A549 (cell line): ENCODE data around the gene AAMP. TPM values are rescaled to one million over a fixed set of nuclear protein-coding genes. Genes with fewer than 3 reads are reported as not detected.

Experiments
- ATAC-seq, 2 experiments: fragments of 200-7000 bp in 1 of 2; fragments of >200 bp in 1 of 2; cut with Nextera tagmentation in 1 of 2; cut with Tn5 transposase in 1 of 2; 3 replicates each; pipeline versions ENCODE4 v1.8.0 to v1.9.1; 2018 to 2020; ENCODE audit warnings: mild to moderate bottlenecking in 1 of 2, moderate library complexity in 1 of 2
- CTCF ChIA-PET: fragments of 300-600 bp; sonication (Branson Sonifier 250); formaldehyde crosslinking; extraction: SDS; loops from one replicate; lab custom pipeline; 2021; ENCODE audit warnings: antibody characterized with exemption, inconsistent platforms; lab: Yijun Ruan, JAX
- POLR2A ChIA-PET: fragments of 350-600 bp; formaldehyde crosslinking; extraction: SDS; loops from one replicate; lab custom pipeline; 2021; ENCODE audit warnings: antibody characterized with exemption, inconsistent platforms; lab: Yijun Ruan, JAX
- DNase-seq, 2 experiments: peaks; one replicate each; pipeline versions ENCODE4 v3.0.0 to v3.0.0-alpha.2; 2011 to 2016; ENCODE audit warnings: low read depth in 1 of 2, low spot score in 1 of 2
- FAIRE-seq: peaks from 2 replicates; lab custom pipeline; 2011; peaks lifted over from hg19 to GRCh38; lab: Jason Lieb, UNC
- H3K27ac ChIP-seq, 2 experiments: fragments of >200 bp; sonication (Bioruptor Twin); formaldehyde crosslinking; 3 replicates each; pipeline ENCODE4 v1.5.1; 2016 to 2017
- H3K4me1 ChIP-seq: fragments of >200 bp; sonication (Bioruptor Twin); formaldehyde crosslinking; 3 replicates; pipeline ENCODE4 v1.6.1; 2016
- H3K4me2 ChIP-seq: fragments of >200 bp; sonication (Bioruptor Twin); formaldehyde crosslinking; 3 replicates; pipeline ENCODE4 v1.6.1; 2016
- H3K4me3 ChIP-seq: fragments of >200 bp; sonication (Bioruptor Twin); formaldehyde crosslinking; 3 replicates; pipeline ENCODE4 v1.5.1; 2016
- H3K9me3 ChIP-seq: fragments of >200 bp; sonication (Bioruptor Twin); formaldehyde crosslinking; 3 replicates; pipeline ENCODE4 v1.6.1; 2016
- CBX2 ChIP-seq: fragments of 200-600 bp; sonication (generic); IDR thresholded peaks from 2 replicates; pipeline ENCODE4 v1.6.1; 2016; ENCODE audit warnings: low read depth, mild to moderate bottlenecking, borderline replicate concordance
- CBX8 ChIP-seq: fragments of 200-600 bp; sonication (generic); IDR thresholded peaks from 2 replicates; pipeline ENCODE4 v1.6.1; 2016
- EHMT2 ChIP-seq: fragments of 200-600 bp; sonication (generic); IDR thresholded peaks from 2 replicates; pipeline ENCODE4 v1.6.1; 2016; ENCODE audit warnings: antibody characterized with exemption, low read depth, mild to moderate bottlenecking, moderate library complexity
- FOSL2 ChIP-seq, 2 experiments: fragments of 450-650 bp in 1 of 2; fragments of >200 bp in 1 of 2; sonication (Bioruptor Twin) in 1 of 2; formaldehyde crosslinking; IDR thresholded peaks; 2 replicates each; pipeline versions ENCODE4 v1.5.0 to v1.6.1; 2016 to 2020; ENCODE audit warnings: mild to moderate bottlenecking in 1 of 2, moderate library complexity in 1 of 2
- HDAC2 ChIP-seq: fragments of 200-600 bp; sonication (generic); IDR thresholded peaks from 2 replicates; pipeline ENCODE4 v1.6.1; 2016
- HEYL ChIP-seq: fragments of 250-450 bp; sonication (Bioruptor Pico); IDR thresholded peaks from 2 replicates; pipeline ENCODE4 v1.8.0; 2021; ENCODE audit warnings: mild to moderate bottlenecking, moderate library complexity
- JUN ChIP-seq, 2 experiments: fragments of >200 bp; sonication (Bioruptor Twin); formaldehyde crosslinking; IDR thresholded peaks; 2 replicates in 1 of 2; 3 replicates in 1 of 2; pipeline ENCODE4 v1.6.1; 2016 to 2017
- KDM1A ChIP-seq: fragments of 200-600 bp; sonication (generic); IDR thresholded peaks from 2 replicates; pipeline ENCODE4 v1.6.1; 2016; ENCODE audit warnings: low read depth, mild to moderate bottlenecking
- KDM5A ChIP-seq: fragments of 200-600 bp; sonication (generic); IDR thresholded peaks from 2 replicates; pipeline ENCODE4 v1.6.1; 2016; ENCODE audit warnings: antibody characterized with exemption, mild to moderate bottlenecking
- MAZ ChIP-seq: fragments of 150-350 bp; IDR thresholded peaks from 2 replicates; pipeline ENCODE4 v1.6.1; 2014; ENCODE audit warnings: antibody characterized with exemption, low read depth, low read length, borderline replicate concordance
- MYC ChIP-seq: IDR thresholded peaks from 2 replicates; pipeline ENCODE4 v1.6.1; 2012; ENCODE audit warnings: mild to moderate bottlenecking, inconsistent platforms, low read length, improper control_type of control experiment, borderline replicate concordance
- NPAS2 ChIP-seq: fragments of 250-450 bp; sonication (Bioruptor Pico); IDR thresholded peaks from 2 replicates; pipeline ENCODE4 v1.8.0; 2022; ENCODE audit warnings: mild to moderate bottlenecking, moderate library complexity, borderline replicate concordance
- PHF8 ChIP-seq: fragments of 200-600 bp; sonication (generic); IDR thresholded peaks from 2 replicates; pipeline ENCODE4 v1.6.1; 2016; ENCODE audit warnings: low read depth, mild to moderate bottlenecking, antibody characterized with exemption, moderate library complexity, borderline replicate concordance
- RAD21 ChIP-seq, 2 experiments: fragments of >200 bp in 1 of 2; sonication (Bioruptor Twin) in 1 of 2; formaldehyde crosslinking in 1 of 2; IDR thresholded peaks in 1 of 2; conservative IDR thresholded peaks in 1 of 2; 2 replicates in 1 of 2; 3 replicates in 1 of 2; pipeline ENCODE4 v1.6.1; 2012 to 2018; ENCODE audit warnings: inconsistent platforms in 1 of 2
- SMC3 ChIP-seq: fragments of >200 bp; sonication (Bioruptor Twin); formaldehyde crosslinking; IDR thresholded peaks from 3 replicates; pipeline ENCODE4 v1.6.1; 2018; ENCODE audit warnings: inconsistent platforms
- ZFP36 ChIP-seq: fragments of 450-650 bp; IDR thresholded peaks from 2 replicates; pipeline ENCODE4 v1.6.1; 2014; ENCODE audit warnings: borderline replicate concordance; ENCODE audit not compliant: partially characterized antibody
- ZSCAN20 ChIP-seq: fragments of 250-450 bp; sonication (Bioruptor Pico); IDR thresholded peaks from 2 replicates; pipeline ENCODE4 v1.8.0; 2022; ENCODE audit warnings: mild to moderate bottlenecking, moderate library complexity
- WGBS: methylation state at CpG from one replicate; pipeline ENCODE4 v1.1.6; 2017; ENCODE audit errors: missing lambda C conversion rate; 5-methylcytosine and 5-hydroxymethylcytosine counted together
- polyA plus RNA-seq, 4 experiments: library from polyadenylated mRNA; depleted of rRNA in 3 of 4; stranded (reverse); fragments of >200 nt; fragmentation: RNase III in 1 of 4; extraction: RNeasy Plus Mini Kit Qiagen cat#74134 plus additional on column Dnase treatment in 1 of 4; gene quantifications; 2 replicates in 3 of 4; 3 replicates in 1 of 4; pipeline ENCODE4 v1.2.3, GENCODE V29; 2011 to 2017
- TF ChIP-seq, protein P1 (sequence below): fragments of >200 bp; sonication (Bioruptor Twin); formaldehyde crosslinking; IDR thresholded peaks from 3 replicates; pipeline ENCODE4 v1.6.1; 2016
- TF ChIP-seq, protein P2 (sequence below): fragments of 200-600 bp; sonication (generic); IDR thresholded peaks from 2 replicates; pipeline ENCODE4 v1.6.1; 2016; ENCODE audit warnings: antibody characterized with exemption, mild to moderate bottlenecking, moderate library complexity
- TF ChIP-seq, protein P3 (sequence below): IDR thresholded peaks from 2 replicates; pipeline ENCODE4 v1.6.1; 2012
- TF ChIP-seq, protein P4 (sequence below): fragments of >200 bp; sonication (Bioruptor Twin); formaldehyde crosslinking; IDR thresholded peaks from 2 replicates; pipeline ENCODE4 v1.6.1; 2016
- TF ChIP-seq, protein P5 (sequence below): IDR thresholded peaks from 2 replicates; pipeline ENCODE4 v1.6.1; 2012

AAMP gene
- polyA plus RNA-seq, 2 of the 4 experiments (the other 2 are of a cell fraction) = 82.0 to 173 TPM

DNA sequence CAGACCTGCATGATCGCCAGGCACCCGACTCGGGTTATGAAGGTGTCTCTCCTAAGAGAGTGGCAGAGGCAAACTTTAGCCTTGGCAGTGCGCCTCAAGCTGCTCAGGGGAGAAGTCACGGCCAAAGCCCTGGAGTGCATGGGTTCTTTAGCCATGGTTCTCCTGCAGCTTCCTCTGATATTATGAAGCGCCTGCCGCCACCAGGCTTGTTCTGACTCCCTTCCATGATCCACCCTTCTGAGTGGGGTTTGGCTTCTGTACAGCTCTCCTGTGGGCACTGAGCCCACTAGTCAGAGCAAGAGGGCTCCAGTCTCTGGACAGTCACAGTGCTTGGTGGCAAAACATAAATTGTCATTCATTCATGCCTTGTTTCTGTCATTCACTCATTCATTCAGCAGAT is 48.3 kb upstream of the AAMP start:
- TF ChIP-seq MYC (no peak), KDM5A (no peak), EHMT2 (no peak), ZFP36 (no peak), PHF8 (no peak), MAZ (no peak), FOSL2 (IDR thresholded peaks at IDR 0.05) (no peak), FOSL2 (CRISPR knock-in tag; IDR thresholded peaks at IDR 0.05) (no peak), ZSCAN20 (CRISPR knock-in tag) (no peak), JUN (IDR thresholded peaks at IDR 0.05) (no peak), HEYL (CRISPR knock-in tag) (no peak), HDAC2 (no peak), NPAS2 (no peak), KDM1A (no peak), CBX8 (no peak), SMC3 (no peak), RAD21 (conservative IDR thresholded peaks at IDR 0.05 in 1 of 2, IDR thresholded peaks at IDR 0.05 in 1 of 2) (no peak)
- TF ChIP-seq, protein P1, sequence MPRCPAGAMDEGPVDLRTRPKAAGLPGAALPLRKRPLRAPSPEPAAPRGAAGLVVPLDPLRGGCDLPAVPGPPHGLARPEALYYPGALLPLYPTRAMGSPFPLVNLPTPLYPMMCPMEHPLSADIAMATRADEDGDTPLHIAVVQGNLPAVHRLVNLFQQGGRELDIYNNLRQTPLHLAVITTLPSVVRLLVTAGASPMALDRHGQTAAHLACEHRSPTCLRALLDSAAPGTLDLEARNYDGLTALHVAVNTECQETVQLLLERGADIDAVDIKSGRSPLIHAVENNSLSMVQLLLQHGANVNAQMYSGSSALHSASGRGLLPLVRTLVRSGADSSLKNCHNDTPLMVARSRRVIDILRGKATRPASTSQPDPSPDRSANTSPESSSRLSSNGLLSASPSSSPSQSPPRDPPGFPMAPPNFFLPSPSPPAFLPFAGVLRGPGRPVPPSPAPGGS = no peak
- TF ChIP-seq, protein P2, sequence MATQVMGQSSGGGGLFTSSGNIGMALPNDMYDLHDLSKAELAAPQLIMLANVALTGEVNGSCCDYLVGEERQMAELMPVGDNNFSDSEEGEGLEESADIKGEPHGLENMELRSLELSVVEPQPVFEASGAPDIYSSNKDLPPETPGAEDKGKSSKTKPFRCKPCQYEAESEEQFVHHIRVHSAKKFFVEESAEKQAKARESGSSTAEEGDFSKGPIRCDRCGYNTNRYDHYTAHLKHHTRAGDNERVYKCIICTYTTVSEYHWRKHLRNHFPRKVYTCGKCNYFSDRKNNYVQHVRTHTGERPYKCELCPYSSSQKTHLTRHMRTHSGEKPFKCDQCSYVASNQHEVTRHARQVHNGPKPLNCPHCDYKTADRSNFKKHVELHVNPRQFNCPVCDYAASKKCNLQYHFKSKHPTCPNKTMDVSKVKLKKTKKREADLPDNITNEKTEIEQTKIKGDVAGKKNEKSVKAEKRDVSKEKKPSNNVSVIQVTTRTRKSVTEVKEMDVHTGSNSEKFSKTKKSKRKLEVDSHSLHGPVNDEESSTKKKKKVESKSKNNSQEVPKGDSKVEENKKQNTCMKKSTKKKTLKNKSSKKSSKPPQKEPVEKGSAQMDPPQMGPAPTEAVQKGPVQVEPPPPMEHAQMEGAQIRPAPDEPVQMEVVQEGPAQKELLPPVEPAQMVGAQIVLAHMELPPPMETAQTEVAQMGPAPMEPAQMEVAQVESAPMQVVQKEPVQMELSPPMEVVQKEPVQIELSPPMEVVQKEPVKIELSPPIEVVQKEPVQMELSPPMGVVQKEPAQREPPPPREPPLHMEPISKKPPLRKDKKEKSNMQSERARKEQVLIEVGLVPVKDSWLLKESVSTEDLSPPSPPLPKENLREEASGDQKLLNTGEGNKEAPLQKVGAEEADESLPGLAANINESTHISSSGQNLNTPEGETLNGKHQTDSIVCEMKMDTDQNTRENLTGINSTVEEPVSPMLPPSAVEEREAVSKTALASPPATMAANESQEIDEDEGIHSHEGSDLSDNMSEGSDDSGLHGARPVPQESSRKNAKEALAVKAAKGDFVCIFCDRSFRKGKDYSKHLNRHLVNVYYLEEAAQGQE = no peak
- TF ChIP-seq, protein P3, sequence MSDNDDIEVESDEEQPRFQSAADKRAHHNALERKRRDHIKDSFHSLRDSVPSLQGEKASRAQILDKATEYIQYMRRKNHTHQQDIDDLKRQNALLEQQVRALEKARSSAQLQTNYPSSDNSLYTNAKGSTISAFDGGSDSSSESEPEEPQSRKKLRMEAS = no peak
- TF ChIP-seq, protein P4, sequence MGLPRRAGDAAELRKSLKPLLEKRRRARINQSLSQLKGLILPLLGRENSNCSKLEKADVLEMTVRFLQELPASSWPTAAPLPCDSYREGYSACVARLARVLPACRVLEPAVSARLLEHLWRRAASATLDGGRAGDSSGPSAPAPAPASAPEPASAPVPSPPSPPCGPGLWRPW = no peak
- TF ChIP-seq, all 56 proteins: peak for 0
- FAIRE-seq (no peak), DNase-seq (no peak), ATAC-seq (no peak)
- peaks cover 29% of the 10 kb centered on the region for H3K4me1 ChIP-seq
- no peak overlapping the region for H3K4me3 ChIP-seq
- H3K9me3 ChIP-seq = no peaks in the 10 kb centered on the region
- ChIA-PET POLR2A (no interaction called here), CTCF (interaction anchor here (0.9 to 3.4 kb wide), 3 partner anchors 16 to 18 kb away, joined by 3 to 22 read pairs (median 3); no protein-coding TSS in a partner anchor)
- no peak overlapping the region for H3K27ac ChIP-seq
- WGBS = 89% methylated on average over 6 of the region's 7 CpGs
- H3K4me2 ChIP-seq = no peak overlapping the region

DNA sequence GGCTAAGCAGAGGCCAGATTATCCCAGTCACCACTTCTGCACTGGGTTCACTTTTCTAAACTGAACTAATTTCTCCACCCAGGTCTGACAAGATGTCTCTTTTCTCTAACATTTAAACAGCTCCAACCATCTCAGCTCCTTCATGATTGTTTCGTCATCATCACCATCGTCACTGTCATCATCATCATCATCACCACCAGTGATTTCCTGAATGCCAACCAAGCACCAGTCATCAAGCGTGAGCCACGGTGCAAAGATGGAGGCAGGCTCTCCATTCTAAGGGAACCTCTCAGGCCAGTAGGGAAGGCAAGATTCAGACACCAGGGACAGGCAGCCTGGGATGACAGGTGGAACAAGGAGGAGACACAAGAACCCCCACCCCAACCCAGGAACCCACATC is 47.9 kb upstream of the AAMP start:
- TF ChIP-seq, protein P1 = no peak
- TF ChIP-seq CBX2 = no peak
- TF ChIP-seq, protein P5, sequence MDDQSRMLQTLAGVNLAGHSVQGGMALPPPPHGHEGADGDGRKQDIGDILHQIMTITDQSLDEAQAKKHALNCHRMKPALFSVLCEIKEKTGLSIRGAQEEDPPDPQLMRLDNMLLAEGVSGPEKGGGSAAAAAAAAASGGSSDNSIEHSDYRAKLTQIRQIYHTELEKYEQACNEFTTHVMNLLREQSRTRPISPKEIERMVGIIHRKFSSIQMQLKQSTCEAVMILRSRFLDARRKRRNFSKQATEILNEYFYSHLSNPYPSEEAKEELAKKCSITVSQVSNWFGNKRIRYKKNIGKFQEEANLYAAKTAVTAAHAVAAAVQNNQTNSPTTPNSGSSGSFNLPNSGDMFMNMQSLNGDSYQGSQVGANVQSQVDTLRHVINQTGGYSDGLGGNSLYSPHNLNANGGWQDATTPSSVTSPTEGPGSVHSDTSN = no peak
- CTCF ChIA-PET = interaction anchor here (0.9 to 3.4 kb wide), 5 partner anchors 16 to 78 kb away, joined by 3 to 22 read pairs (median 4); partner anchors contain the start of gene CATIP
- Histone ChIP-seq H3K4me3 (no peak overlapping the region), H3K4me2 (no peak overlapping the region), H3K27ac (no peak overlapping the region; a peak in 1 of 6 replicates), H3K4me1 (peaks cover 33% of the 10 kb centered on the region), H3K9me3 (no peaks in the 10 kb centered on the region)
- FAIRE-seq = no peak
- POLR2A ChIA-PET = no interaction called here
- ATAC-seq = no peak
- WGBS = 87% methylated on average over 4 of the region's 4 CpGs
- DNase-seq = no peak
